Lower lobe of right lung (tissue), 2 donors: ENCODE data around the gene CTSV. TPM values are rescaled to one million over a fixed set of nuclear protein-coding genes. Genes with fewer than 3 reads are reported as not detected.
"Not testable (repeated sequence)": the region's sequence is repeated elsewhere in the genome, so short reads cannot be mapped to it uniquely, and the experiment has no call there.

ENCODE experiments used
- ATAC-seq, 2 donors: fragments of 200-7000 bp; cut with Tn5 transposase; one replicate each; pipeline ENCODE4 v1.9.1; 2020 to 2022; ENCODE audit warnings: mild to moderate bottlenecking in 2 of 2, moderate library complexity in 2 of 2
- DNase-seq: peaks from one replicate; pipeline ENCODE4 v3.0.0-alpha.2; 2020
- H3K27ac ChIP-seq: fragments of 200-600 bp; one replicate; pipeline ENCODE4 v1.8.0; 2022
- H3K27me3 ChIP-seq: fragments of 200-600 bp; one replicate; pipeline ENCODE4 v1.8.0; 2022; ENCODE audit warnings: low read depth
- H3K36me3 ChIP-seq: fragments of 200-600 bp; one replicate; pipeline ENCODE4 v1.8.0; 2022; ENCODE audit warnings: mild to moderate bottlenecking
- H3K4me1 ChIP-seq: fragments of 200-600 bp; one replicate; pipeline ENCODE4 v1.8.0; 2022
- H3K4me3 ChIP-seq: fragments of 200-600 bp; one replicate; pipeline ENCODE4 v1.8.0; 2022; ENCODE audit warnings: mild to moderate bottlenecking
- H3K9me3 ChIP-seq: fragments of 200-600 bp; one replicate; pipeline ENCODE4 v1.8.0; 2022
- intact Hi-C: fragments of 100-400 bp; cut with DNase I; formaldehyde crosslinking; loops from one replicate; pipeline ENCODE4 v1.11.0; 2022
- total RNA-seq: library from RNA; stranded (reverse); fragmentation: NEBNext Ultra II Directional; extraction: Animal tissue kit (Norgen Biotek cat#: 25700); gene quantifications from one replicate; pipeline ENCODE4 v1.2.1, GENCODE V29; 2021
- donor health status: DM: no; HTN: yes; CAD: no; lungs with severe emphysema.

Gene CTSV
- total RNA-seq, 1 donor from 2014 or later = 0.32 TPM

DNA sequence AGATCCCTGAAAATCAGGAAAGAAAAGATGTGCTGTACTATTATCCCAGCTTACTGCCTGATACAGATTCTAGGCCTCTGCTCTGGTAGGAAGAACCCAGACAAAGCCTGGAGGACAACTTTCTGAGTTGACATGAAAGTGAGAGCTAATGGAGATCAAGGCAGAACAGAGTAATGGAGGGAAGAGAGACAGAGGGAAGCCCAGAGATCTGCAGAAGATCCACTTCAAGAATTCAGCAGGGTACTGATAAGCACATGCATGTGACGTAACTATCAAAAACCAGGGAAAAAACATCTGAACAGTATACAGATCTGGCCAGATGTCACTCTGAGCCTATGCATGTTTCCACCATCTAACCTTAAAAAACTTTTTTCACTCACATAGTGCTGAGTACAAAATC, 37.6 kb downstream of the CTSV start:
- DNase-seq, H3K27ac ChIP-seq, H3K4me1 ChIP-seq, H3K27me3 ChIP-seq, H3K36me3 ChIP-seq, H3K4me3 ChIP-seq, H3K9me3 ChIP-seq, intact Hi-C loops, ATAC-seq: not testable (repeated sequence)

DNA sequence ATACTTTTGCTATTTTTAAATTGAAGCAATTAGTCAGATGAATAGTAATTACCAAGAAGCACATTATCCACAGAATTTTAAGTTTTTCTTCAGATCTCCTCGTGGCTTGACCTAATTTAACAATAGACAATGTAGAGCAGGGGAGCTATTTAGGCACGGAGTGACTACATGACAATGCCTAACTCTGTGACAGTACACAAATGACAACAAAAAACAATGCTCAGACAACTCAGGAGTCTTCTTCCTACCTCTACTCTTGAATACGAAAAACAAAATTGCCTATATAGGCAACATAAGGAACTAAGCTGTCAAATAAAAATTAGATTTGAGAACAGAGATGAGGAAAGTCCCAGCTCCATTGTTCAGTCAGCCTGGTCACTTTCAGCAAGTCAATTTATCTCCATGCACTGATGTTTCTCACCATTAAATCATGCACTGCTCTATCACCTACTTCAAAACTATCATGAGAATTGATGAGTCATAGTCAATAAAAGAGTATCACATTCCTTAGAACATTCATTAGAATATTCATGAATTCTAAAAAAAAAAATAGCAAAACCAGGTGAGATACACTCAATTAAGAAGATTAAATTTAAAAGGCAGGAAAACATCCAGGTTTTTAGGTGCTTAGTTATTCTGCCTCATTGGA, 38.7 kb downstream of the CTSV start:
- H3K4me3 ChIP-seq, DNase-seq, intact Hi-C loops, H3K36me3 ChIP-seq, H3K27ac ChIP-seq, H3K9me3 ChIP-seq, H3K4me1 ChIP-seq, ATAC-seq, H3K27me3 ChIP-seq: not testable (repeated sequence)

DNA sequence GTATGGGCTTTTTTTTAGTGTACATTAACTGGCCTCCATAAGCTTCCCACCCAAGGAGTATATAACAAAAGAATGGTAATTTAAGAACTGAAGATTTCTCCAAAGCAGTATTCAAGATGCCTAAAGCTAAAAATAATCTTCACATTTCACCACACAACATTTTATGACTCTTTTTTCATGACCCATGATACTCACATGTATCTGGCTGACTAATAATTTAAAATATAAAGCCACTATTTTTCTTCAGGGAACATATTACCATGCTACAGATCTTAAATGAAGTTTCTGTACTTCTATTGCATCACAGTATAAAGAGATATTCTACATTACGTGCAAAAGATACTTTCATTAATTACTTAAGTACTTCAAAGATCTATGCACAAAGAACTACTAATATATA, 39.2 kb downstream of the CTSV start:
- H3K4me3 ChIP-seq, H3K9me3 ChIP-seq, intact Hi-C loops, DNase-seq, H3K27ac ChIP-seq, H3K27me3 ChIP-seq, H3K36me3 ChIP-seq, H3K4me1 ChIP-seq, ATAC-seq: not testable (repeated sequence)

DNA sequence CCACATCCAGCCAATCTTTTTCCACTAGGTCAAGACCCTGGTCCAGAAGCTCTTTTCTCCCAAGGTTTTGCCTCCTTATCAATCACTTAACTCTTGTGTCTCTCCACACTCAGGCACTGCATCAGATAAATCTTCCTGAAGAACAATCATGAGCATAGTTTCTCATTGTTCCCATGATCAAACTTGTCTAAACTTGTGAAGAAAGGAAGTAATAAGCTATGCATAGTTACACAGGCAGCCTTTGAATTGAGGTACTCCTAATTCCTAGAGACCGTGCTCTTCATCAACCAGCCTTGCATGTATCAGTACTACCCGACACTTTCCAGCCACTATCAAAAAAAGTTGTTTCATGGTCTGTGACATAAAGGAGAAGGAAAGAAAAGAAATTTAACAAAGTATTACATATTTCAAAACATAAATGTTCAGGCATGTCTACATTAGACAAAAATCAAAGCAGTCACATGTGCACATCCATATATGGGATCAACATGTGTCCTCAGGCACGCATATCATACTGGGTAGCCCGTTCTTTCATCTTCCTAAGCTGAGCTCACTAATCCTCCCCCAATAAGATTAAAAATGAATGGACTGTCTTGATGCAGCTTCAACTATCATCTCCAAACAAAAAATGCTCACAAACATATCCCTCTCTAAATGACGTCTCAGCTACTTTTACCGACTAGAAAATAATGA, 41.8 kb downstream of the CTSV start:
- H3K4me3 ChIP-seq, H3K36me3 ChIP-seq, H3K27ac ChIP-seq, H3K9me3 ChIP-seq, ATAC-seq, DNase-seq, H3K27me3 ChIP-seq, intact Hi-C loops, H3K4me1 ChIP-seq: not testable (repeated sequence)

DNA sequence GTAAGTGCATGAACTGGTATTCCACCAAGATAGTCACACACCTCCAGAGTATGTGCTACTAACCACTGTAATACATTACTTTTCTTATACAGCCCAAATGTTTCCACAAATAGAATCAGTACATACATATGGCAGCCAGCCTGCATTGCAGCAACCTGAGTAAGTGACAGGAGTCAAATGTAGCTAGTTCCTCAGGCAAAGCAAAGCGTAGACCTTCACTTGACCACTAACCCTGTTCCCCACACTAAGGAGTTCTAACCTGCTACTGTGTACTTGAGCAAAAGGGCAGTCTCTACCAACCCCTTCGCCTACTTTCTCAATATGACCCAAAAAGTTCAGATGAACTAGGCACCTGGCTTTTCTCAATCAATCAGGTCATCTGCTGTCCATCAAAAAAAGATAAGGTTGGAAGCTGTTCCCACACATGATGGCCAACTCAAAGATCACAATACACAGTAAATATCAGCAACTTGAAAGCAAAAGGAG, 44.4 kb downstream of the CTSV start:
- H3K9me3 ChIP-seq, H3K4me3 ChIP-seq, intact Hi-C loops, H3K36me3 ChIP-seq, DNase-seq, H3K27me3 ChIP-seq, H3K27ac ChIP-seq, H3K4me1 ChIP-seq: not testable (repeated sequence)
- peak in 1 of 2 donors; percentile 11 for ATAC-seq

DNA sequence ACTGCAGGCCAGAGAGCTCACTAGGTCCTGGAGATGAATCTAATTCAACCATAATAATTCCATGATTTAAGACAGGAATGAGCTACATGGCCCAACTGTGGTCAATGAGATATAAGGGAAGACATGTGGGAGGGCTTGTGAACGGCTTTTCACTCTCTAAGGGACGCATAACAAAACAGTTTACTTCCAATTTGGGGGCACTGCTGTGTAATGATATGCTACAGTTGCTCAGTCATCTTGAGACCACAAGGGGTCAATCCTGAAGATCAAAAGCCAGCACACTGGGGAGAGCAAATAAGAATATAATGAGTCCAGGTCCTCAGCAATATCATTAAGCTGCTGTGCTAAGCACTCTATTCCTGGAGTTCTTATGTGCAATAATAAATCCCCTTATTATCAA, 46.6 kb downstream of the CTSV start:
- H3K4me3 ChIP-seq, DNase-seq, H3K27me3 ChIP-seq, H3K27ac ChIP-seq, ATAC-seq, intact Hi-C loops, H3K9me3 ChIP-seq, H3K36me3 ChIP-seq, H3K4me1 ChIP-seq: not testable (repeated sequence)

DNA sequence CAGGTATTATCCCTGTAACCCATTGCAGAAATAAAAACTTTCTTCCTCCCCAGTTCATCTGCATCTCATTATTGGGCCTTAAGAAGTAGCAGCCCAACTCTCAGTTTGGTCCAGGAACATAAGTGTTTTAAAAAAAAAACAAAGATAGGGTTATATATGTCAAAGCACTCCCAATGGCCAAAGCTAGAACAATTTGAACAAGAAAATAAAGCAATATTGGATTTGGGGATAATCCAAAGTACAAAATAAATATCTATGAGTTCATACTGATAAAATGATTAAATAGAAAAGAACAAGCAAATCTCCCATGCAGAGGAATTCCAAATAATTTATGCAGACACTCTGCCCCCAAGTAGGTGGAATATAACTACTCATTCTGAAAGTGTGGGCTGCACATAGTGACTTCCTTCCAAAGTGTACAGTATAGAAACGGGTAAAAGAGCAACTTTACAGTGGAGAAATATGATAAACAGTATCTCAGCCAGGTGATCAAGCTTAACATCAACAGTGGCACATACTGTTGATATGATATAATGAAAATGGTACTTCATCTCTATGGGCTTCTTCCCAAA, 49.1 kb downstream of the CTSV start:
- H3K27me3 ChIP-seq, ATAC-seq, DNase-seq, H3K4me1 ChIP-seq, H3K36me3 ChIP-seq, H3K27ac ChIP-seq, H3K4me3 ChIP-seq, H3K9me3 ChIP-seq, intact Hi-C loops: not testable (repeated sequence)

DNA sequence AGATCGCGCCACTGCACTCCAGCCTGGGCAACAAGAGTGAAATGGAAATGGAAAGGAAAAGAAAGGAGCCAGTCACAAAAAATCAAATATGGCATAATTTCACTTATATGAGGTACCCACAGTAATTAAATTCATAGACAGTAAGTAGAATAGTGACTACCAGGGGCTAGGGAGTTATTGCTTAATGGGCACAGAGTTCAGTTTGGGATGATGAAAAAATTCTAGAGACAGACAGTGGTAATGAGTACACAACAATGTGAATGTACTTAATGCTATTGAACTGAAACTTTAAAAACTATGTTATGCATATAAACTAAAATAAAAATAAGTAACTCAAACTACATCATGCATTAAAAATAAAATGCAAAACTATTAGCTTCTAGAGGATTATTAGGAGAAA, 54.1 kb downstream of the CTSV start:
- H3K27me3 ChIP-seq, intact Hi-C loops, H3K4me1 ChIP-seq, H3K9me3 ChIP-seq, H3K36me3 ChIP-seq, H3K27ac ChIP-seq, H3K4me3 ChIP-seq, DNase-seq, ATAC-seq: not testable (repeated sequence)

DNA sequence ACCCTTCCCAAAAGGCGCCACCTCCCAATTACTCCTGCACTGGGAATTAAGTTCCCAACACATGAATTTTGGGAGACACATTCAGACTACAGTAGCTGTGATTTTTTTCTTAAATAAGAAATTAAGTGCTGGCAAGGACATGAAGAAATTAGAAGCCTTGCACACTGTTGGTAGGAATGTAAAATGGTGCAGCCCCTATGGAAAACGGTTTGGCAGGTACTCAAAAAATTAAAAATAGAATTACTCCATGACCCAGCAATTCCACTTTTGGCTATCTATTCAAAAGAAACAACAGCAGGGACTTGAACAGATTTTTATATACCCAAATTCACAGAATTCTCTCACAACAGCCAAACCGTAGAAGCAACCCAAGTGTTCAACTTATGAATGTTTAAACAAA, 54.8 kb downstream of the CTSV start:
- intact Hi-C loops, H3K4me3 ChIP-seq, ATAC-seq, DNase-seq, H3K27me3 ChIP-seq, H3K36me3 ChIP-seq, H3K27ac ChIP-seq, H3K4me1 ChIP-seq, H3K9me3 ChIP-seq: not testable (repeated sequence)

DNA sequence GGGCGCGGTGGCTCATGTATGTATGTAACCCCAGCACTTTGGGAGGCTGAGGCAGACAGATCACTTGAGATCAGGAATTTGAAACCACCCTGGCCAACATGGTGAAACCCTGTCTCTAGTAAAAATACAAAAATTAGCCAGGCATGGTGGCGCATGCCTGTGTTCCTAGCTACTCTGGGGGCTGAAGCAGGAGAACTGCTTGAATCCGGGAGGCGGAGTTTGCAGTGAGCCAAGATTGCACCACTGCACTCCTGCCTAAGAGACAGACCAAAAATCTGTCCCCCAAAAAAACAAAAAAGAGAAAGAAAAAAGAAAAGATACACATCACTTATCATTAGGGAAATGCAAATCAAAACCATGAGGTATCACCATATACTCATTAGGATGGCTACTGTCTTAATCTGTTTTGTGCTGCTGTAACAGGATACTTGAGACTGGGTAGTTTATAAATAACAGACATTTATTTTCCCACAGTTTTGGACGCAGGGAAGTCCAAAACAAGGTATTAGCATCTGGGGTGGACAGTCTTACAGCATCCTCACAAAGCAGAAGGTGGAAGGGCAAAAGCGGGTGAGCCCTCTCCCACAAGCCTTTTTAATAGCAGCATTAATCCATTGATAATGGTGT, 55.3 kb downstream of the CTSV start:
- H3K4me3 ChIP-seq, H3K36me3 ChIP-seq, ATAC-seq, H3K4me1 ChIP-seq, H3K9me3 ChIP-seq, H3K27ac ChIP-seq, intact Hi-C loops, DNase-seq, H3K27me3 ChIP-seq: not testable (repeated sequence)

Other genes with a start within 250 kb of the CTSV start
- 6.4 TPM for gene ZNF782, start 184.6 kb downstream of the CTSV start, total RNA-seq
- not detected for gene NUTM2G, start 110.3 kb downstream of the CTSV start, total RNA-seq